Stimulated activated naive CD8-positive, alpha-beta T cell treated with anti-CD3 and anti-CD28 coated beads, Interleukin-15, Interleukin-2, amounts not matched to agents 100 ng/mL and 50 ng/mL, for 24 hours (primary cell): Measurements from ENCODE around the gene ANKRD62.
"Not testable (repeated sequence)": the region's sequence is repeated elsewhere in the genome, so short reads cannot be mapped to it uniquely, and the experiment has no call there.

Experiments
- H3K27ac Mint-ChIP-seq: one replicate; pipeline ENCODE4 v1.8.0; 2021; ENCODE audit warnings: mild to moderate bottlenecking, mixed read lengths
- H3K27me3 Mint-ChIP-seq: one replicate; pipeline ENCODE4 v1.8.0; 2021; ENCODE audit warnings: mixed read lengths
- H3K36me3 Mint-ChIP-seq: one replicate; pipeline ENCODE4 v1.8.0; 2021; ENCODE audit warnings: low read depth, mixed read lengths
- H3K4me1 Mint-ChIP-seq: one replicate; pipeline ENCODE4 v1.8.0; 2021; ENCODE audit warnings: low read depth, mixed read lengths
- H3K4me3 Mint-ChIP-seq: one replicate; pipeline ENCODE4 v1.8.0; 2021; ENCODE audit warnings: mild to moderate bottlenecking, mixed read lengths
- H3K9me3 Mint-ChIP-seq: one replicate; pipeline ENCODE4 v1.8.0; 2021; ENCODE audit warnings: mixed read lengths

Gene ANKRD62

GRCh38 chr18:12077994-12078393, 15.6 kb upstream of the ANKRD62 start:
- not testable (repeated sequence) for H3K4me1 Mint-ChIP-seq, H3K27ac Mint-ChIP-seq, H3K9me3 Mint-ChIP-seq, H3K4me3 Mint-ChIP-seq, H3K36me3 Mint-ChIP-seq
- H3K27me3 Mint-ChIP-seq, result peaks cover 13% of the 10 kb centered on the region

GRCh38 chr18:12079491-12080237, 14.0 kb upstream of the ANKRD62 start:
- H3K27ac Mint-ChIP-seq, result no peak overlapping the region
- H3K36me3 Mint-ChIP-seq, result no peaks in the 10 kb centered on the region
- H3K9me3 Mint-ChIP-seq, result no peaks in the 10 kb centered on the region
- no peaks in the 10 kb centered on the region for H3K4me1 Mint-ChIP-seq
- H3K4me3 Mint-ChIP-seq, result no peak overlapping the region
- peaks cover 11% of the 10 kb centered on the region for H3K27me3 Mint-ChIP-seq

DNA sequence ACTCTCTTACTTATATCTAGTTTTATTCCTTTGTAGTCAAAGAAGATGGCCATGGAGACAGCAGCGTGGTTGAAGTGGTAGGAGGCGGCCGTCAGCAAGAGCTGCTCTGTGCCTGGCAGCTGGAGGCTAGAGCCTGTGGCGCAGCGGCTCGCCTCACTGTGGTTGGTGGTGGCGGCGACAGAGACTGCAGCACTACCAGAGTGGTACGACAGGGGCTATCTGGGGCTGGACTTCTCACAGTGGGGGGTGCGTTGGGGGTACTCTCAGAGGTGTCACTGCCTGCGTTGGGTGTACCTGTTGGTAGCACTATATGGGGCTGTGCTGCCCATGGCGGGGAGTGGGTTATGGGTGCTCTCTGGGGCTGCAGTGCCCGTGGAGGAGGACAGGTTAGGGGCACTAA, 8.5 kb upstream of the ANKRD62 start:
- Mint-ChIP-seq H3K4me1 (no peaks in the 10 kb centered on the region), H3K4me3 (no peak overlapping the region), H3K9me3 (no peaks in the 10 kb centered on the region), H3K27me3 (peaks cover 4% of the 10 kb centered on the region), H3K36me3 (no peaks in the 10 kb centered on the region), H3K27ac (no peak overlapping the region)

GRCh38 chr18:12085786-12086185, 7.9 kb upstream of the ANKRD62 start:
- Mint-ChIP-seq H3K9me3 (no peaks in the 10 kb centered on the region), H3K4me1 (no peaks in the 10 kb centered on the region), H3K4me3 (no peak overlapping the region), H3K27me3 (peaks cover 4% of the 10 kb centered on the region), H3K27ac (no peak overlapping the region), H3K36me3 (no peaks in the 10 kb centered on the region)

DNA sequence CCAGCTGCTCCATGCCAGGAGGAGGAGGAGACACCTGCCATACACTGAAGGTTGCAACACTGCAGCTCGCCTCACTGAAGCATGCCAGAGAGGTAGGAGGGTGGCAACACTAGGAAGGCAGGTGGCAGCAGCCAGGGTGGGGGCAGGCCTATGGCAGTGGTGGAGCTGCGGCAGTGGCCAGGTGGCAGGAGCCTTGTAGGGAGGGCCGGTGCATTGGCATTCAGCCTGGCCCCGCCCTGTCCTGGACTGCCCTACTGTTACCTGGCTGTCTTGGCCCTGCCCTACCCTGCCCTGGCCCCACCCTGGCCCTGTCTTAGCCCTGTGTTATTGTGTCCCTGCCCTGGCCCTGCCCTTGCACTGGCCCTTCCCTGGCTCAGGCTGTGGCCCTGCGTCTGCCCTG, 7.4 kb upstream of the ANKRD62 start:
- no peaks in the 10 kb centered on the region for H3K36me3 Mint-ChIP-seq
- H3K9me3 Mint-ChIP-seq, result no peaks in the 10 kb centered on the region
- no peak overlapping the region for H3K4me3 Mint-ChIP-seq
- peaks cover 4% of the 10 kb centered on the region for H3K27me3 Mint-ChIP-seq
- no peak overlapping the region for H3K27ac Mint-ChIP-seq
- no peaks in the 10 kb centered on the region for H3K4me1 Mint-ChIP-seq

DNA sequence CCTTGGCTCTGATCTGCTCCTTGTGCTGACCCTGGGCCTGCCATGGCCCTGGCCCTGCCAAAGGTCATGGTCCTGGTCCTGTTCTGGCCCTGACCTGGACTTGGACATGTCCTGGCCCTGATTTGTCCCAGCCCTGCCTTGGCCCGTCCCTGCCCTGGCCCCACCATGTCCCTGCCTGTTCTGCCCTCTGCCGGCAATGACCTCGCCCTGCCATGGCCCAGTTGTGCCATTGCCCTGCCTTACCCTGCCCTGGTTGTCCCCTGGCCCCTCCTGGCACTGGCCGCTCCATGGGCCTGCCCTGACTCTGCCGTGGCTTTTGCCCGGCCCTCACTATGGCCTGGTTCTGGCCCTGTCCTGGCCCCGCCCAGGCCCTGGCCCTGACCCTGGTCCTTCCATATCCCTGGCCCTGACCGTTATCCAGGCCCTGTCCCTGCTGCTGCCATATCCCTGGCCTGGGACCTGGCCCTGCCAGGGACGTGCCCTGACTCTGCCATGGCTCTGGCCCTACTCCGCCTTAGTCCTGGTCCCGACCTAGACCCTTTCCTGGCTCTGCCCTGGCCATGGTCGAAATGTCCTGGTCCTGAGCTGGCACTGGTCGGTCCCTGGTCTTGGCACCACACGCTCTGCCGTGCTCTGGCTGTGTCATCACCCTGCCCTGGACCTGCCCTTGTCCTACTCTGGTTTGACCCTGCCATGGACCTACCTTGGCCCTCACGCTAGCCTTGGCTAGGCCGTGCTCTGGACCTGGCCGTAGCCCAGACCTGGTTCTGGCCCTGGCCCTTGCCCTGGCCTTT, 6.8 kb upstream of the ANKRD62 start:
- H3K9me3 Mint-ChIP-seq, result no peaks in the 10 kb centered on the region
- peaks cover 4% of the 10 kb centered on the region for H3K27me3 Mint-ChIP-seq
- no peak overlapping the region for H3K4me3 Mint-ChIP-seq
- H3K4me1 Mint-ChIP-seq, result no peaks in the 10 kb centered on the region
- H3K36me3 Mint-ChIP-seq, result no peaks in the 10 kb centered on the region
- no peak overlapping the region for H3K27ac Mint-ChIP-seq

- H3K36me3 Mint-ChIP-seq, result no peaks in the 10 kb centered on the region
- no peaks in the 10 kb centered on the region for H3K9me3 Mint-ChIP-seq
- peaks cover 4% of the 10 kb centered on the region for H3K27me3 Mint-ChIP-seq
- H3K27ac Mint-ChIP-seq, result no peak overlapping the region
- no peaks in the 10 kb centered on the region for H3K4me1 Mint-ChIP-seq
- no peak overlapping the region for H3K4me3 Mint-ChIP-seq
Observed at GRCh38 chr18:12087471-12088025, 6.1 kb upstream of the ANKRD62 start.

DNA sequence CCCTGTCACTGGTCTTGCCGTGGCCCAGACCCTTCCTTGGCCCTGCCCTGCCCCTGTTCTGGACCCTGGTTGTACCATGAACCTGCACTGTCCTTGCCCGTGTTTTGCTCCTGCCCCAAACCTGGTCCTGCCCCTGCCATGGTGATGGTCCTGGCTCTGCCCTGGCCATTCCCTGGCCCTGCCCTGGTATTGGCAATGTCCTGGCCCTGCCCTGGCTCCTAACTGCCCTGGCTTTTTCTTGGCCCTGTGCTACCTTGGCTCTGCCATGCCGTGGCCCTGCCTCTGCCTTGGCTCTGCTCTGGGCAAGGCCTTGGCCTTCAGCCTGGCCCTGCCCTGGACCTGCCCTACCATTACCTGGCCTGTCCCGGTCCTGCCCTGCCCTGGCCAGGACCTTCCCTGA, 5.5 kb upstream of the ANKRD62 start:
- no peaks in the 10 kb centered on the region for H3K4me1 Mint-ChIP-seq

DNA sequence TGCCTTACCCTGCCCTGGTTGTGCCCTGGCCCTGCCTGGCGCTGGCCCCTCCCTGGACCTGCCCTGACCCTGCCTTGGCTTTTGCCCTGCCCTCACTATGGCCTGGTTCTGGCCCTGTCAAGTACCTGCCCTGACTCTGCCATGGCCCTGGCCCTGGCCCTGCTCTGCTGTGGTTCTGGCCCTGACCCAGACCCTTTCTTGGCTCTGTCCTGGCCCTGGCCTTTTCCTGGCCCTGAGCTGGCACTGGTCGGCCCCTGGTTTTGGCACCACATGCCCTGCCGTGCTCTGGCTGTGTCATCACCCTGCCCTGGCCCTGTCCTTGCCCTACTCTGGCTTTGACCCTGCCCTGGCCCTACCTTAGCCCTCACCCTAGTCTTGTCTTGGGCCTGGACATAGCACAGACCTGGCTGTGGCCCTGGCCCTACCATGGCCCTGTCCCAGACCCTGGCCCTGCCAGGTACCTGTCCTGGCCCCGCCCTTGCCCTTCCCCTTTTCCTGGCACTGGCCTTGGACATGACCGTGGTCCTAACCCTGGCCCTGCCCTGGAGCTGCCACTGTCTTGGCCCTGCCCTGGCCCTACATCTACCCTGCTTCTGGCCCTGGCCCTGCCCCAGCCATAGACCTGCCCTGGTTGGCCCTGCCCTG, 4.8 kb upstream of the ANKRD62 start:
- H3K27me3 Mint-ChIP-seq, result no peaks in the 10 kb centered on the region
- no peaks in the 10 kb centered on the region for H3K4me1 Mint-ChIP-seq
- H3K9me3 Mint-ChIP-seq, result no peaks in the 10 kb centered on the region
- H3K4me3 Mint-ChIP-seq, result no peak overlapping the region
- no peaks in the 10 kb centered on the region for H3K36me3 Mint-ChIP-seq
- H3K27ac Mint-ChIP-seq, result no peak overlapping the region

More for the DNA sequence above, 5.5 kb upstream of the ANKRD62 start:
- Mint-ChIP-seq H3K9me3 (no peaks in the 10 kb centered on the region), H3K36me3 (no peaks in the 10 kb centered on the region), H3K27me3 (peaks cover 3% of the 10 kb centered on the region), H3K27ac (no peak overlapping the region), H3K4me3 (no peak overlapping the region)

DNA sequence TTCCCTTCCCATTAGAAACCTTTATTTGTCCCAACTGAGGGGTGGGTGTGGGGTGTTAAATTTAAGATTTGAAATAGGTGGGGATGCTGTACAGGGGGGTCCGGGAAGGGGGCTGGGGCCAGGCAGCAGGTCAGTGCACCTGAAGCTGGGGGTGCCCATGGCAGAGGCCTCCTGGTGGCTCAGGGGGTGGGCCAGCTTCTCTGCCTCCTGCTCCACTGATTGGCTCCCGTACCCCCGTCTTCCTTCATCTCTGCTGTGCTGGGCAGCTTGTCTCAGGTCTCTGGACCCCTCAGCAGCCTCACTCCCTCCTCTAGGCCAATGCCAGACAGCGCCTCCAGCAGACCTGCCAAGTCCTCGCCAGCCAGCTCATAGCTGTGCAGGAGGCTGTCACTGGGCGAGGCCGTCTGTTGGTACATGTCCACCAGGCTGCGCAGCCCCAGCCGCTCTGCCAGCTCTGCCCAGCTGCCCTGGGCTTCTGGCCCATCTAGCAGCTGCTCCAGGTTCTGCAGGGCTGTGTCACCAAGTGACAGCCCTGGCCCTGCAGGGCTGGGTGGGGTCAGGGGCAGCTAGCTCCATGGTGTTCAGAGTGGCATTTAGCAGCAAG, 2.0 kb upstream of the ANKRD62 start:
- Mint-ChIP-seq H3K4me1 (no peaks in the 10 kb centered on the region), H3K27me3 (no peaks in the 10 kb centered on the region), H3K36me3 (no peaks in the 10 kb centered on the region), H3K9me3 (no peaks in the 10 kb centered on the region), H3K4me3 (no peak overlapping the region), H3K27ac (no peak overlapping the region)

GRCh38 chr18:12092398-12093229, 1.0 kb upstream of the ANKRD62 start:
- Mint-ChIP-seq H3K4me1 (no peaks in the 10 kb centered on the region), H3K36me3 (no peaks in the 10 kb centered on the region), H3K4me3 (no peak overlapping the region), H3K9me3 (no peaks in the 10 kb centered on the region), H3K27ac (no peak overlapping the region), H3K27me3 (no peaks in the 10 kb centered on the region)

DNA sequence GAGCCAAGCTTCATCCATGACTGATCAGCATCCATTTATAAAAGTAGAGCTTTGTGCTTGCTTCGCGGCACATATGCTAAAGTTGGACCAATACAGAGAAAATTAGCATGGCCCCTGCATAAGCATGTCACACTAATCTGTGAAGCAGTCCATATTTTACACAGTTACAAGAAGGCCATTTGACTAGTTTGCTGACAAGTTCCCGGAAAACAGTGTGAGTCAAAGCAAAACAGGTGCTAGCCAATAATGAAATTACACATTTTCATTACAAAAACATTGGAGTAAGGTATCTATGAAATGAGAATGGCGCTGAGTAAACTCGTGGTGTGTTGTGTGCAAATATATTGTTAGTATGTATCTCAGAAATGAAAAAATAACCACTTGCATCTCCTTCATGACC, 4.7 kb downstream of the ANKRD62 start:
- H3K4me1 Mint-ChIP-seq, result no peaks in the 10 kb centered on the region
- no peak overlapping the region for H3K27ac Mint-ChIP-seq
- peaks cover 22% of the 10 kb centered on the region for H3K27me3 Mint-ChIP-seq
- H3K4me3 Mint-ChIP-seq, result no peak overlapping the region
- H3K36me3 Mint-ChIP-seq, result no peaks in the 10 kb centered on the region
- H3K9me3 Mint-ChIP-seq, result no peaks in the 10 kb centered on the region

DNA sequence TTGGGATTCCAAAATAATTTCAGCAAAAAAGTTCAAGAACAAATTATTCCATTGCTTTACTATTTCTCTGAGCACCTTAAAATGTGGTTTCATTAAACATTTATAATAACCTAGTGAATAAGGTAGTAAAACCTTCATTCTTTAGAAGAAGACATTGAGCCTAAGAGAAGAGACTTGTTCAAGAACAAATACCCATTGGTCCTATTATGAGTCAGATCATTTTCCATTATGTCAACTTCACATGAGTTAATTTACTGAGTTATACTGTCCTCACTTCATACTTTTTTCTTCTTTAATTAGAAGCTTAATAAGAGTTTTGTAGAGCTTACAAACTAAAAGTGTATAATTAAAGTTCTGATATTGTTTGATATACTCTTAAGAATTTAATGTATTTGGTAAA, 5.5 kb downstream of the ANKRD62 start:
- no peaks in the 10 kb centered on the region for H3K4me1 Mint-ChIP-seq

GRCh38 chr18:12101266-12101665, 7.6 kb downstream of the ANKRD62 start:
- H3K4me3 Mint-ChIP-seq, result no peak overlapping the region
- H3K27me3 Mint-ChIP-seq, result peaks cover 26% of the 10 kb centered on the region
- H3K9me3 Mint-ChIP-seq, result no peaks in the 10 kb centered on the region
- no peaks in the 10 kb centered on the region for H3K4me1 Mint-ChIP-seq
- H3K27ac Mint-ChIP-seq, result no peak overlapping the region
- H3K36me3 Mint-ChIP-seq, result no peaks in the 10 kb centered on the region

More for the DNA sequence above, 5.5 kb downstream of the ANKRD62 start:
- Mint-ChIP-seq H3K36me3 (no peaks in the 10 kb centered on the region), H3K9me3 (no peaks in the 10 kb centered on the region), H3K4me3 (no peak overlapping the region), H3K27me3 (peaks cover 22% of the 10 kb centered on the region), H3K27ac (no peak overlapping the region)
